BJ (cell line): ENCODE measurements around the gene NOD2. TPM values are rescaled to one million over a fixed set of nuclear protein-coding genes. Genes with fewer than 3 reads are reported as not detected.

Source experiments
- CTCF ChIA-PET: fragments of 350-600 bp; formaldehyde crosslinking; extraction: SDS; loops from one replicate; lab custom pipeline; 2021; ENCODE audit warnings: antibody characterized with exemption, inconsistent platforms; lab: Yijun Ruan, JAX
- POLR2A ChIA-PET: fragments of 300-600 bp; sonication (Branson Sonifier 250); formaldehyde crosslinking; extraction: SDS; loops from one replicate; lab custom pipeline; 2021; ENCODE audit warnings: antibody characterized with exemption; lab: Charles Lee
- DNase-seq: peaks from one replicate; pipeline ENCODE4 v3.0.0-alpha.2; 2011; ENCODE audit warnings: low read depth
- H3K27me3 ChIP-seq: 2 replicates; pipeline ENCODE4 v1.6.0; 2011; ENCODE audit warnings: low read length; ENCODE audit not compliant: control insufficient read depth, insufficient read depth
- H3K36me3 ChIP-seq: 2 replicates; pipeline ENCODE4 v1.5.1; 2011; ENCODE audit warnings: low read length; ENCODE audit not compliant: control insufficient read depth, insufficient read depth
- H3K4me3 ChIP-seq: 2 replicates; pipeline ENCODE4 v1.5.1; 2011; ENCODE audit warnings: low read depth, mild to moderate bottlenecking, control low read depth, low read length
- CTCF ChIP-seq: IDR thresholded peaks from 2 replicates; pipeline ENCODE4 v1.5.1; 2011; ENCODE audit warnings: low read depth, mild to moderate bottlenecking, control low read depth, inconsistent platforms, low read length, moderate library complexity; ENCODE audit not compliant: insufficient read depth
- polyA plus RNA-seq: library from polyadenylated mRNA; depleted of rRNA; stranded (reverse); fragments of >200 nt; gene quantifications from 2 replicates; pipeline ENCODE4 v1.2.3, GENCODE V29; 2011

NOD2 gene
- polyA plus RNA-seq, 1 experiment = not detected

GRCh38 chr16:50697421-50697715 lies 4.0 kb downstream of the NOD2 start:
- TF ChIP-seq CTCF = no peak
- POLR2A ChIA-PET = no interaction called here
- peaks cover 5% of the 10 kb centered on the region for H3K27me3 ChIP-seq
- H3K4me3 ChIP-seq = no peak overlapping the region
- no peak for DNase-seq
- no peaks in the 10 kb centered on the region for H3K36me3 ChIP-seq
- CTCF ChIA-PET = no interaction called here

GRCh38 chr16:50697881-50698767 lies 4.7 kb downstream of the NOD2 start:
- TF ChIP-seq CTCF = no peak
- CTCF ChIA-PET = interaction anchor here (1.0 kb wide), 1 partner anchor 33 kb away, joined by 4 read pairs; no protein-coding TSS in a partner anchor
- Histone ChIP-seq H3K4me3 (peak overlapping the region; percentile 22; the same call in 1 of the 2 replicates), H3K27me3 (peaks cover 3% of the 10 kb centered on the region), H3K36me3 (no peaks in the 10 kb centered on the region)
- DNase-seq = no peak
- POLR2A ChIA-PET = no interaction called here

- Histone ChIP-seq H3K27me3 (no peaks in the 10 kb centered on the region), H3K4me3 (no peak overlapping the region), H3K36me3 (no peaks in the 10 kb centered on the region)
- no peak for DNase-seq
- ChIA-PET CTCF (interaction anchor here (1.5 to 1.7 kb wide), 2 partner anchors 34 to 107 kb away, joined by 3 to 7 read pairs; no protein-coding TSS in a partner anchor), POLR2A (no interaction called here)
- no peak for TF ChIP-seq CTCF
Observed at GRCh38 chr16:50699326-50700159, 6.1 kb downstream of the NOD2 start.

GRCh38 chr16:50702725-50703124 lies 9.3 kb downstream of the NOD2 start:
- no peak for TF ChIP-seq CTCF
- ChIA-PET CTCF (no interaction called here), POLR2A (no interaction called here)
- no peaks in the 10 kb centered on the region for H3K27me3 ChIP-seq
- no peaks in the 10 kb centered on the region for H3K36me3 ChIP-seq
- DNase-seq = no peak
- H3K4me3 ChIP-seq = no peak overlapping the region

GRCh38 chr16:50704245-50704644 lies 10.8 kb downstream of the NOD2 start:
- Histone ChIP-seq H3K36me3 (no peaks in the 10 kb centered on the region), H3K27me3 (no peaks in the 10 kb centered on the region), H3K4me3 (no peak overlapping the region)
- TF ChIP-seq CTCF = no peak
- ChIA-PET POLR2A (no interaction called here), CTCF (no interaction called here)
- no peak for DNase-seq
